ENCODE results near the gene LYST. TPM values are rescaled to one million over a fixed set of nuclear protein-coding genes. Genes with fewer than 3 reads are reported as not detected.
"Not testable (repeated sequence)": the region's sequence is repeated elsewhere in the genome, so short reads cannot be mapped to it uniquely, and the experiment has no call there.

The LYST gene
- total RNA-seq = 76.0 and 90.2 TPM in 2 replicates

GRCh38 chr1:235866205-235866912, at the start of gene LYST:
Gene LYST, minus strand, starts transcription at chr1:235866906. Its CDS starts 36,489 bp downstream, at chr1:235830417.
- Mint-ChIP-seq H3K36me3 (ENCODE audit: low read depth) (peaks cover 30% of the 10 kb centered on the region), H3K27ac (peak within 1 kb of the TSS; percentile 99), H3K4me3 (peak within 1 kb of the TSS; percentile 98), H3K9me3 (no peaks in the 10 kb centered on the region), H3K4me1 (peaks cover 71% of the 10 kb centered on the region), H3K27me3 (no peaks in the 10 kb centered on the region)
- ATAC-seq (ENCODE audit: low read depth) (peak; percentile 42), DNase-seq (peak; percentile 64)
- intact Hi-C loops (cut with micrococcal nuclease) = loop anchor here (1.0 to 5.0 kb wide), 10 partner anchors 10 to 1254 kb away; partner anchors contain the start of genes ARID4B, GGPS1 and IRF2BP2
- POLR2A ChIA-PET = interaction anchor here (0.5 to 5.6 kb wide), 26 partner anchors 9 to 587 kb away, joined by 3 to 60 read pairs (median 6); partner anchors contain the start of gene B3GALNT2
- TF ChIP-seq CTCF (IDR thresholded peaks at IDR 0.05) = no peak
- CTCF ChIA-PET = interaction anchor here (0.7 to 5.5 kb wide), 14 partner anchors 9 to 105 kb away, joined by 3 to 55 read pairs (median 5); no protein-coding TSS in a partner anchor

GRCh38 chr1:235915489-235915888, 48.8 kb upstream of the LYST start:
- H3K9me3 Mint-ChIP-seq; H3K4me3 Mint-ChIP-seq; H3K36me3 Mint-ChIP-seq (ENCODE audit: low read depth); DNase-seq; ATAC-seq (ENCODE audit: low read depth); H3K27ac Mint-ChIP-seq; CTCF ChIA-PET; H3K27me3 Mint-ChIP-seq; intact Hi-C loops (cut with micrococcal nuclease): not testable (repeated sequence)
- peaks cover 35% of the 10 kb centered on the region for H3K4me1 Mint-ChIP-seq
- POLR2A ChIA-PET = interaction anchor here (0.8 kb wide), 1 partner anchor 17 kb away, joined by 3 read pairs; no protein-coding TSS in a partner anchor

- H3K4me1 Mint-ChIP-seq = peaks cover 18% of the 10 kb centered on the region
- ATAC-seq (ENCODE audit: low read depth) = no peak
- no peak overlapping the region for H3K4me3 Mint-ChIP-seq
- no peak overlapping the region for H3K27ac Mint-ChIP-seq
- no peaks in the 10 kb centered on the region for H3K27me3 Mint-ChIP-seq
- DNase-seq = no peak
- H3K9me3 Mint-ChIP-seq = no peaks in the 10 kb centered on the region
- H3K36me3 Mint-ChIP-seq (ENCODE audit: low read depth) = no peaks in the 10 kb centered on the region
- ChIA-PET POLR2A (no interaction called here), CTCF (no interaction called here)
- intact Hi-C loops (cut with micrococcal nuclease) = no loop called here
- no peak for TF ChIP-seq CTCF (IDR thresholded peaks at IDR 0.05)
Measured at GRCh38 chr1:235913311-235913710, 46.6 kb upstream of the LYST start.

GRCh38 chr1:235911876-235912275, 45.2 kb upstream of the LYST start:
- DNase-seq = no peak
- Mint-ChIP-seq H3K4me3 (no peak overlapping the region), H3K27ac (no peak overlapping the region), H3K36me3 (ENCODE audit: low read depth) (no peaks in the 10 kb centered on the region), H3K27me3 (no peaks in the 10 kb centered on the region), H3K9me3 (no peaks in the 10 kb centered on the region), H3K4me1 (peaks cover 13% of the 10 kb centered on the region)
- POLR2A ChIA-PET = interaction anchor here (0.6 to 0.8 kb wide), 2 partner anchors 9 to 45 kb away, joined by 3 to 12 read pairs; no protein-coding TSS in a partner anchor
- CTCF ChIA-PET = interaction anchor here (1.8 kb wide), 1 partner anchor 60 kb away, joined by 4 read pairs; no protein-coding TSS in a partner anchor
- TF ChIP-seq CTCF (IDR thresholded peaks at IDR 0.05) = no peak
- intact Hi-C loops (cut with micrococcal nuclease) = loop anchor here (2.0 kb wide), 1 partner anchor 19 kb away; no protein-coding TSS in a partner anchor
- ATAC-seq (ENCODE audit: low read depth) = no peak

GRCh38 chr1:235911300-235911662, 44.6 kb upstream of the LYST start:
- CTCF ChIA-PET = interaction anchor here (1.8 kb wide), 1 partner anchor 60 kb away, joined by 4 read pairs; no protein-coding TSS in a partner anchor
- Mint-ChIP-seq H3K9me3 (no peaks in the 10 kb centered on the region), H3K4me1 (peaks cover 12% of the 10 kb centered on the region), H3K27ac (no peak overlapping the region), H3K36me3 (ENCODE audit: low read depth) (no peaks in the 10 kb centered on the region), H3K4me3 (no peak overlapping the region), H3K27me3 (no peaks in the 10 kb centered on the region)
- DNase-seq (no peak), ATAC-seq (ENCODE audit: low read depth) (no peak)
- POLR2A ChIA-PET = interaction anchor here (0.6 kb wide), 1 partner anchor 9 kb away, joined by 3 read pairs; no protein-coding TSS in a partner anchor
- TF ChIP-seq CTCF (IDR thresholded peaks at IDR 0.05) = no peak
- intact Hi-C loops (cut with micrococcal nuclease) = loop anchor here (2.0 kb wide), 1 partner anchor 18 kb away; no protein-coding TSS in a partner anchor

Measured in activated B cell treated with CpG ODN at 0.5 μM for 24 hours (primary cell).